ENCODE measurements around the gene HDAC4.

Gene HDAC4

DNA sequence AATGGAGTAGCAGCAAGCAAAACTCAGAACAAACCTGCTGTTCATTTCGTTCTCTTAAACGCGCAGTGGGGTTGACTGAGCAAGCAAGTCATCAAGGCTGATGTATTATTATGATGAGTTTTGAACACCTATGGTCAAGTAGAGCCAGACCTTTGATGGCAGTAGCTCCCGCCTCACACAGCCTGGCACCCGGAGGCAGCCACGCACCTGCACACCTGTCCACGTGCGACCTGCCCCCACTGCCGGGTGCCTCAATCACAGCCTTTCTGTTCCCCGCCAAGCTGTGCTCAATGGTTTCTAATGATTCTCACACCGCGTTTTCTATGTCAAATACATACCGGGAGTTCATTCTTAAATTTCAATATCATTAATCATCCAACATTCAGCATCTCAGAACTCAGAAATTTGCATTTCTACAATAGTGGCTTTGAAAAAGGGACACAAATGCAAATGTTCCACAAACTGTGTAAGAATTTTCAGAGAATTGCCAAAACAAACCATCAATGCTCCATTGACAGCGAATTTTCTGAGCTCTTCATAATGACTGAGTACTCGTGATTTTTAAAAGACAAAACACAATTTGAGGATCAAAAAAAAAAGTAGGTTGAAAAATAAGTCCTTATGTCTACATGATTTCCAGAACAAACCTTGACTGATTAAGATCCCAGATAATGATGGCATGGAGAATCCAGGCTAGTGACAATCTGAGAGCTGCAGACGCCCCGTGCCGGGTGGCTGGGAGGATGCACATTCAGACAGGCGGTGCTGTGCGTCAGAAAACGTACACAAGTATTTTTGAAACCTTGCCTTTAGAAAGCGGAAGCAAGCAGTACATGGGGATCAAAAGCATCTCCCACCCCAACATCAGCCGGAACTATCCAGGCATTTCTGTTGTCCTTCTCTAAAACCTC is 56.6 kb downstream of the HDAC4 start:
- no peak for DNase-seq

DNA sequence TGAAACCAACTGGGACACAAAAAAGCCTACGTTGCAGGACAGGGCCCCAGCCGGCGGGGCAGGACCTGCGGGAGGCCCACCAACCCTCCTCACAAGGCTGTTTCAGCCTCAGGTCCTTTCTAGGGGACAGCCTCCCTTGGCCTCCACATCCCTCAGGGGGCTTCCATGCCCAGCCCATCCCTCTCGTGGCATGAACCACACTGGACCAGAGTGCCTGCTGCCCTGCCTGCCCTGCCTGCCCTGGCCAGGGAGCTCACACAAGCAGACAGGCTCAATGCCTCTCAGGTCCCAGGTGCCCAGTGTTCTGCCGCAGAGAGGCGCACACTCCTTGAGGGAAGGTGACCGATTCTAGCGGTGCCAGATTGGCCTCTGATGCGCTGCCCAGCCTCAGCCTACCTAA is 57.4 kb downstream of the HDAC4 start:
- DNase-seq: no peak

DNA sequence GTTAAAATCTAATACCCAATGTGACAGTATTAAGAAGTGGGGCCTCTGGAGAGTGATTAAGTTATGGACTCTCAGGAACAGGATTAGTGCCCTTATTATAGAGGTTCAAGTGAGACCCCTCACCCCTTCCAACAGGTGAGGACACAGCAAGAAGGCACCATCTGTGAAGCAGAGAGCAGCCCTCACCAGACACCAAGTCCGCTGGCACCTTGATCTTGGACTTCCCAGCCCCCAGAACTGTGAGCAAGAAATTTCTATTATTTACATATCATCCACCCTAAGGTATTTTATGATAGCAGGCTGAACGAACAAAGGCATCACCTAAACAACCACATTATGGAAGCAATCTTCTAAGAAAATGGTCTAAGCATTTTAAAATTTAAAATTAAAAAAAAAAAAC is 59.0 kb downstream of the HDAC4 start:
- no peak for DNase-seq

DNA sequence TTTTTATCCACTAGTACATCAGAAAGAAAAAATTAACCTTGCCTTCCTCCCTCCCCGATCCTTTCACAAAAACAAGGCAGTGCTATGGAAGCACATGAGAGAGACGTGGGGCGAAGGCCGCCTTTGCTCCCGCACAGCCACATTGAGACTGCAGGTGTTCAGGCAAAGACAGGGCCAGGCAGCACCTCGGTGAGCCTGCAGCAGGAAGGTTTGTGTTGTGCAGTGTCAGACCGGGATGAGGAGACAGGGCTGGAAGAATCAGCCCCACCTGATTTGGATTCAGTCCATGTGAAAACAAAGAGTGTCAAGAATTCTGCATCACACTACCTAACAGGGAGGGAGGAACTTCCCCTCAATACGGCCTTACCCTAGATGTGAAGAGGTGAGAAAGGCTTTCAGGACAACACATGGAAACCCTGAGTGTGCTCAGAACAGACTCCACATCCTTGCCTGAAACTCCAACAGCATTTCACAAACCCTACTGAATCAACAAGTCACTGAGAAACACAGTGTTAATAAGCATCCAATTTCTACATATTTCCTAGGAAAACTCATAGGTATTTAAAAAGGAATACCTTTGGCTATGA is 59.6 kb downstream of the HDAC4 start:
- DNase-seq: no peak

DNA sequence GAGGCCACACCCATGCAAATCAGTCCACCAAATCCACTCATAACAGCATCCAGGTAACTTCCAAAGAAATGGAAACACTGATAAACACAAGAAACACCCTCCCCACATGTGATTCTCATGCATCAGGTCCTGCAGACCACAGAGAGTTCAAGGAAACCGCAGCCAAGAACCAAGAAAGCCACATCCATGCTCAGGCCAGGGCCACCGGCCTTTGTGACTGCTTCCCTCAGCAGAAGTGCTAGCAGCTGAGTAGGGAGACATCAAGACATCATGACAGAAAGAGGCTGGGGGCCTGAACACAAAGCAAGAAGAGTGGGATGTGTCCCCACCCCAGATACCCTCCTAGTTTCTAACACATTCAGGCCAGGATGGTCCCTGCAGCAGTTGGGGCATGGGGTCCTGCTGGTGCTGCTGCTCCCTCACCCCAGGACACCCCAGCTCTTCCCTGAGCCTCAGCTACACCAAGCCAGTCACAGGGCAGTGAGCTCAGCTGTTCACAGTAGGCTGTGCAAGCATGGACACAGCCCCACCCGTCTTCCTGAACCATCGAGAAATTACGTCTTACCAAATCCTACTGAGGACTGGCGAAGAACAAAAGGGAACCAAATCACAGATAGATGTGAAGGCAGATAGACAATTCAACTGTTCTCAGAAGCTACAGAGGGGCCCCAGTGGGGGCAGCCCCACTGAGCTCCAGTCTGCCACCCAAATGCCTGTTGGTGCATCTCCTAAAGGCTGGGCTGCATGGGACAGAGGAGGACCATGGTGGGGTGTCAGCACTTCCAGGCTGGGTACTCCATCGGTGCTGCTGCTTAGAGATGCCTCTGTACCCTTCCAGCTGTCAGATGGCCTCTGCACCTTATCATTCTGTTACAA is 60.9 kb downstream of the HDAC4 start:
- no peak for DNase-seq

DNA sequence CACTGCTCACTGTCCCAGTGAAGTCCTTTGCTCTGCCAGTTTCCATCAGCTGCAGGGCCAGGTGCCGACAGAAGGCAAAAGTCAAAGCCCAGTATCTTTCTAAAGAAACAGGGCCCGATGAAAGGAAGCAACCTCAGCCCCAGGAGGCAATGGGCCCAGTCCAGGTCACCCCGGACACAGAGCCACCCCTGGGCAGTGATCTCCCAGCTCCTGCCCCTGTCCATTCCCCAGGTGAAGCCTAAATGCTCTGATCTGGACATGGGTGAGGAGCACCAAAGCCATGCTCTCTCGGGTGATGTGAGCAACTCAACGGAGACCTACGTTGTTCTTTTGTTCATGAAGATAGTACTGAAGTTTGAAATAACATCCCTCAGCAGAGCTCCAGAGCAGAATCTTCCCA is 61.6 kb downstream of the HDAC4 start:
- no peak for DNase-seq

DNA sequence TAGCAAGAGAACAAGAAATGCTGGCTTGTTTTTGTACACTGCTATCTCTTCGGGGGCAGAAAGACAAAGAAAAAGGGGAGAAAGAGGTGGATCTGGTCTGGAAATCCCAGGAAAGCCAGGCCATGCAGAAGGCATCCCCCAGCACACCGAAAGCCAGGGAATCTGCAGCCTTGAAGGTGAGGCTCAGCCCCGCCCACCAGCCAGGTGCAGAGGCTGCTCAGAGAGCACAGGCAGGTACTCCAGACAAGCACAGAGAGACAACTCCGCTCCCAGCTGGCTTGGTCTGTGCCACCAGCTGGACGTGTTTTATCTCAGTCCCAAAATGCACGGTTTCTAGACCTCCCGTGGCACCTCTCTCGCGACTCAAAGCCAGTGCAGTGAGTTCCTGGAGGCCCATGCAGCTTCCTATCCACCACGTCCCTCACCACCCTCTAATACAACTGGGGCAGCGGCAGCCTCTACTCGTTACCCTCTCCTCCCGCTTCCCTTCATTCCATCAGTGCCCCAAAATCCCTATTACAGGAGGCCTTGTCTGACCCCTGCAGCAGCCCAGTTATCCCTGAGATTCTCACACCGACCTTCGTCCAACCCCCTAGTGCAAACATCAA is 62.8 kb downstream of the HDAC4 start:
- no peak for DNase-seq

DNA sequence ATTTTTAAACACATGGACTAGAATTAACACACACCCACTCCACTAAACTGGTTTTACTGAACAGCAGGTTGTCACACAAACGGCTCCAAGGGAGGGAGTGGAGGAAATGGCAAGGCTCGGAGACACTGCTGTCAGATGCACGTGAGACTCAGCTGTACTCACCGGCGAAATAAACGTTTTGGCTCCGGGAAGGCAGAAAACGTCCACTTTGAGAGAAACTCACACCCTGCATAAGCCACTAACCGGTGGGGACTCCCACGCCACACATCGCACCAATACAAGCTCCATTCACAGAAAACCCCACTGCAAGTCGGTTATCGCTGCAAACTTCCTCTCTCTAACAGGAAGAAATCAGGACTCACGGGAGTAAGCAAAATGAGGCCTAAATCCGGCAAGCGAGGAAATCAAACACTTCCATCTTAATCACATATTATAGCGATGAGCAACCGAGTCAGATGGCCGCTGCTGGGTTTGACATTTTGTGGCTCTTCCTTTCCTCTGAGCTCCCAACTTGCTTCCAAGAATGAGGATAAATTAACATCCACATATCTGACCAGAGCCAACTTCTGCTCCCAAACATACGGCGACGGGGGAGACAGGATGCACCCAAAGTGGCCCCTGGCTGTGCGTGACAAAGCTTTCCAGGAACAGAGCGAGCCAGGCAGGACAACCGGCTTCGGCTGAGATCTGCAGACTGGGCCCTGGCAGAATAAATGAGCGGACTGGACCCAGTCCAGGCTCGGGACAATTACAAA is 63.5 kb downstream of the HDAC4 start:
- no peak for DNase-seq

DNA sequence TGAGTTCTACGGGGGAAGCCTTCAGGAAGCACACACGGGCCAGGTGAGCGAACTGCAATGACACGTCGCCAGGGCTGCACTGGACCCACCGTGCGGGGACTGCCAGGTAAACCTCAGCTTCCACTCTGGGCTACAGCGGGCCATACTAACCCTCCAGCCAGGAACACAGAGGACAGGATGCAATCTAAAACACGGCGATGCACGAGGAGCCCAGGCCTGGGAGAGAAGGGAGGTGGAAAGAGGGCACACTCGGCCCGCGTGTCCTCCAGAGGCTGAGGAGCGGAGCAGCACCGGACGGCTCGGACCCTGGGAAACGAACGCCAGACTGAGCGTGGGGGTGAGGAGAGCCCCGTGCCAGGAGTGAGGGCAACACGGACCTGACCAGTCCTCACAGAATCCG is 69.3 kb downstream of the HDAC4 start:
- no peak for DNase-seq

DNA sequence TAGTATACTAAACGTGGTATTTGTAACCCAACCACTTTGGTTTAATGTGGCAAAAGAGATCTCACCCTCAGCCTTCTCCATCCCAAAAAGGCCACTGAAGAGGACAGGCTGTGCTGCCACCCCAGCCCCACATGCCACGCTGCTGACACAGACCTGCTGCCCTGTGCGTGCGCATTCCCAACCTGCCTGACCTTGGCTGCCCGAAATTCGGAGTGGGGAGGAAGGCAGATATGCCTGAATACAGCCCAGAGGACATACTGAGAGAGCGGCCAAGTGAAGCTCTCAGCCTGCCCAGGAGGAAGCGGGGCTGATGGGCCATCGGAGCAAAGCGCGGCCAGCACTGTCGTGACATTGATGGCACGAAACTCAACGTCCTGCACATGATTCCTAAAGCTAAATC is 70.0 kb downstream of the HDAC4 start:
- no peak for DNase-seq

DNA sequence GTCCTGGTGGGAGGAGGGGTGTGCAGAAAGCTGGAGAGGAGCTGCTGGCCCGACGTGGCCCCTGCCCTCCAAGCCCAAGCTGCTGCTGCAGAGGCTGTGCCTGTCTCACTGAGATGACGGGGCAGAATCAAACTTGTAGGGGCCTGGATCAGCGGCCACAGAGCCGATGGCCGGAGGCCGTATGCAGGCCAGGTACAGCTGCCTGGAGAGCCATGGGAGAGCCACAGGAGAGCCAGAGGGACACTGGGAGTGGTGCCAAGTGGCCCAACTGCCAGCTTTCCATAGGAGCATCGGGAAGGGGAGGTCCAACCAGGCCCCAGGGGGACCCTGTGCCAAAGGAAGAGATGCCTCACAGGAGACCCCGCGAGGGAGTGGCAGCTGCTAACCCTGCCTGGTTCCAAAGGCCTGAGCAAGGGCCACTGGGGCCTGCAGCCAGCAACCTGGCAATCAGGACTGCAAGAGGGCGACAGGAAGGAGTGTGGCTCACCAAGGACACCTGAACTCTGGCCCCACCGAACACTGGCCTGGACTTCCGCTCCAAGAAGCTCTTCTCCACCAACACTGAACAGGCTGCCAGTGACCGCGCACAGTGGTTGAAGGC is 70.7 kb downstream of the HDAC4 start:
- no peak for DNase-seq

DNA sequence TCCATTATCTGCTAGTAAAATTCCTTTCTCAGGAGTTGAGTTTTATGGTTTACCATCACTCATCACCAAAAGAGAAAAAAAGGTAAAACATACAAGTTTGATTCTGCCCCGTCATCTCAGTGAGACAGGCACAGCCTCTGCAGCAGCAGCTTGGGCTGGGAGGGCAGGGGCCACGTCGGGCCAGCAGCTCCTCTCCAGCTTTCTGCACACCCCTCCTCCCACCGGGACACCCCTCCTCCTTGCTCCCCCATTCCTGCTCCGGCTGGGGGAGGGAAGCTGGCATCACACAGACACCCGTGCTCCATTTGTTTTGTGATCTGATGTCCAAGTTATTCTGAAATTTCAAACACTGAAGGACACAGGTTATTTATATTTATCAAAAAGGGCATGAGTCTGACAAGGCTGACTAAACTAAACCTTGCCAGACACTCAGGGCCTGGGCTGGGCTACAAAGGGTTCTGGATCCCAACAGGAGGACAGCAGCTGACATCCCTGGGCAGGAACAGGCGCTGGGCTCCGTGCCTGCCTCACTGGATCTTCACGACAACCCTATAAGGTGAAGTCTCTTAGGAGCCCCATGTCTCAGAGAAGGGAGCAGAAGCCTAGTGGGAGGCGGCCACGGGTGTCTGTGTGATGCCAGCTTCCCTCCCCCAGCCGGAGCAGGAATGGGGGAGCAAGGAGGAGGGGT is 71.4 kb downstream of the HDAC4 start:
- no peak for DNase-seq

DNA sequence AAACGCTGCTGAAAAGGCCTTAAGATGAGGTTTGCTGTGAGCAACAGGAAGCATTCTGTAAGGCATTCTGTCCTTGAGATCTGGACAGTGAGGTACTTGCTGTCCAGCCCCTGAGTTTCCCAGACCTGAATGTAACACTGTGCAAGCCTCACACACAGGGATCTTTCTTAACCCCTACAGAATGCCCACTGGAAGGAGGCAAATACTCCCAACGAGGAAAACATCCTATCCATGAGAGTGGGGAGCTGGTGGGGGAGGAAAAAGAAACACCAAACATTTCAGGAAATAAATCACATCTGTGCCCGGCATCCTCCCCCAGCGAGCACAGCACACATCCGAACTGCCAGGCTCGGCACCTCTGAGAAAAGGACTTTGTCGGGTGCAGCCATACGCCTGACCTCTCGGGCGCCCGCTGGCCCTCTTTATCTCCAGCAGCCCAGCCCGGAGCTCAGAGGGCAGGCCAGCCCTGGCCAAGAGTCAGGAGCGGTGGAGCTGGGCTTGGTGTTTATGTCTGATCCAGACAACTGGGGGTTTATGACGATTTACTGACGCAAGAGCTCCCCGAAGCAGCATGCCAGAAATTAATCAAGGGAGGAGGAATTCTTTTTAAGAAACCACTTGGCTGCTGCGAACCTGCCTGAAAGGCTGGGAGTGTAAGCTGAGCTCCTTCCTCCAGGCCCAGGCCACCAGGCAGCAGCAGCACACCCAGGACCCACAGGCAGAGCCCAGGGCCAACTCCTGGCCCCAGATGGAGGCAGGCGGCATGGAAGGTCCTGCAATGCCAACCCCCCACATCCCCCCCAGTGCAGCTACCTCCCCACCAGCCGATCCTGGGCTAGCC is 72.2 kb downstream of the HDAC4 start:
- no peak for DNase-seq

DNA sequence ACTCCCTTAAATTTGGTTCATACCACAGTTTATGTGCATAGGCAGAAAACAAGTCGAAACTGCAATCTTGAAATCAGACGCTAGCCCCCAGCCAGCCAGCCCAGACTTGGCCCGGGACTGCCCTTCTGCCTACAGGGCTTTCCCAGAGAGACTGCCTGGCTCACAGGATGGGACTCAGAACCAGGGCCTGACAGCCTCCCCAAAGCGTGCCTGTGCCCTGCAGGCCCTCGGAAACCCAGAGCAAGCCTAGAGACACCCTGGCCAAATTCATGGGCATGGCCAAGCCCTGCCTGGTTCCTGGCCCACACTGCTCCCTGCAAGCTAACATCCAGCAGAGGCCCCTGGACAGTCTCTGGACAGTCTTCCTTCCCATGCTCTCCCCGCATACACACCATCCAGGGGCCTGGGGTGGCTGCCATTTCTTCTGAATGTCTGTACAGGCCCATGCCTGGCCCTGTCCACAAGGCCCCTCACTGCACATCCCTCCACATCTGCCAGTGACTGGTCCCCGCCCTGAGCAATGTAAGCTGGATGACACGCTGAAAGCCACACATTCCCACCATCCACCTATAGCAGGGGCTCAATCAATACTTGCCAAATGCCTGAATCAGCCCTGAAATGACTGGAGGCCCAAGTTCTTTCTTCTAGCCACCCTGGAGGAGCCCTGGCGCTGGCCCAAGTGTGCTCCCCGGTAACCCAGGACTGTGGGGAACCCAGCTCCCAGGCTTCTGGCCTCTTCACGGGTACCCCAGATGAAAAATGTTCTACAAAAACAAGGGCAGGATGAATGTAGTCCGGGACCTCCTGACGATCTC is 73.1 kb downstream of the HDAC4 start:
- DNase-seq: no peak

DNA sequence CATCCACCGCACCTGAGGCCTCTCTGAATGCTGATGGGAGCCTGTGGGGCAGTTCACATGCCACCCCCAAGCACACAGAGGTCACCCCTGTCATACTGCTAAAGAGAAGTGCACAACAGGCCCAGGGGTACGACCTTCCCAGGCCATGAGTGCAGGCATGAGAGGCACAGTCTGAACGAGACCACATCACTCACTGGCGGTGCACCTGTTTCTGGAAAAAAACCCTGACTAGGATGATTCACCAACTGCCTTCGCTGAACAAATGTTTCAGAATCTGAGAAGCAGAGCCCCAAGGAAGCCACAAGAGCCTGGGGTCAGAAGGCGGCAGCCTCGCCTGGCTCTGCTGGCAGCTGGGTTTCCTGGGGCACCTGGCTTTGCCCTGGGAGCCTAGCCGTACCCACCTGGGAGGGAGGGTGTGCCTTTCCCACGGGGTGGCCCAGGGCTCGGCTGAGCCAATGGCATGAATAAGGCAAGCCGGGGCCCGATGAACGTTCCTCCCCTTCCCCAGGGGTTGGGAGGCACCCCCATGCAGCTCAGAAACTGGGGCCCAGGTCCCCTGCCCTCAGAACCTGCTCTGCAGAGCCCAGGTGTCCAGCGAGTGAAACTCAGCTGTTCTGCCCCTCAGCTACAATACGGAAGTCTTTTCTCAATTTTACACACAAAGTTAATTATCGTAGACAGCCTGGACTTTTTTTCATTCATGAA is 73.8 kb downstream of the HDAC4 start:
- no peak for DNase-seq

DNA sequence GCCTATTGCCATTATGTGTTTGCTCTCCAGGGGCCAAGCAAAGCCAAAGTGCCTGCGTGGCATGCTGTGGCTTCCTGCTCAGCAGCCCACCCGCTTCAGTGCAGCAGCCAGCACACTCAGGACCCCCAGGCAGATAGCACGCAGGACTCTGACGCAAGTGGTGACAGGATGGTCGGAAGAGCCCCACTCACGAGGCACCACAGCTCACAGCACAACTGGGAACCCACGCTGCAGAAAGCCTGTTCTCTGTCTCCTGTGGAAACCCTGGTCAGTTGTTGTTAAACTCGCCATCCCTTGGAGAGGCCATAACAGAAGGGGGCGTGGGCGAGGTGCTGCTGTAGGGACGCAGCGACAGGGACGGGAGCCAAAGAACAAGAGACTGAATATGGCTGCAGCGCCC is 76.4 kb downstream of the HDAC4 start:
- DNase-seq: no peak

DNA sequence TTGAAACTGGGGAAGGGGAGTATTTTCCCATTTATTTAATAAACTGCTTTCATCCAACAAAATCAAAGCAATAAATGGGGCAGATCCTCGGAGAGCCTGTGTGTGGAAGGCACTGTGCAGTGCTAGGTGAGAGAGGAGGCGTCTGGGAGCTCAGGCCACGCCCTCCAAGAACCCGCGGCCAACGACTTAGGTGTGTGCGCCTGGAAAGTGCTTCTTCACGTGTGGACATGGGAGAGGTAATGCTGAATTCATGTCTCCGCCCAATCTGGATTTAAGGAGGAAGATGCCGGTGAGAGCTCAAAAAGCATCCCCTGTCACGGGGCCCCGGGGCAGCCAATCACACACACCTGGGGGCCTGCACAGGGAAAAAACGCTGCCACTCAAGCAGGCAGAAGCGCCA is 77.4 kb downstream of the HDAC4 start:
- no peak for DNase-seq

DNA sequence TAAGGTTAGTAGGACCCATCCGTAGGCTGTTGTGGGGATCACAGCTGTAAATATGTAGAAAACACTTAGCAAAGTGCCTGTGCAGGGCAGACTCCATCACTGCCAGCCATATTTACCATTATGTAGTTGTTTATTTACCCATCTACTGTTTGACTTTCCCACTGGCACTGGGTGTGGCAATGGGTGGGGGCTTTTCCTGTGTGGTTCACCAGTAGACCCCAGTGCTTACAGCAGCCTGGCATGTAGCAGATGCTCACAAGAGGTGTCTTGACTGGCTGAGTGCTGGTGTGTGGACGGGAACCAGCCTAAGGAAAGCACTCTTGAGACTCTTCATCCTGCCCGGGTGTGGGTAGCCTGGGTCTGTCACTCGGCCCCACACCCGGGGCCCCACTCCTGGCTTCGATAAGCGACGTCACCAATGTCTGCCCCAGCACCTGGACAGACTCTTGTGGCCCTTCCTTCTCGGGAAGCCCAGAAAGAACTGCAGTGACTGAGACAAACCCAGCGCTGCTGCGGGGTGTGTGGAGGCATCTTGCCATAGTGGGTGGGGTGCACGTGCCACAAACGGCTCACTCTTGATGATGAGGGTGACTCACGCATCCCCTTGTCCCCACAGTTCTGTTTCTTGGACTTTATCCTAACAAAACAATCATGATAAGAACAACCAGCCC is 78.3 kb downstream of the HDAC4 start:
- DNase-seq: no peak
